GM18511 (cell line): ENCODE results near the gene TMPRSS13.

Experiments used
- ATAC-seq: cut with Tn5 transposase; IDR thresholded peaks from one replicate; pipeline ENCODE4 v1.9.1; 2021; ENCODE audit warnings: mild to moderate bottlenecking, moderate library complexity; ENCODE audit not compliant: unreplicated experiment

The TMPRSS13 gene

GRCh38 chr11:117900121-117900648, 29.0 kb downstream of the TMPRSS13 start:
- ATAC-seq = peak; percentile 73

DNA sequence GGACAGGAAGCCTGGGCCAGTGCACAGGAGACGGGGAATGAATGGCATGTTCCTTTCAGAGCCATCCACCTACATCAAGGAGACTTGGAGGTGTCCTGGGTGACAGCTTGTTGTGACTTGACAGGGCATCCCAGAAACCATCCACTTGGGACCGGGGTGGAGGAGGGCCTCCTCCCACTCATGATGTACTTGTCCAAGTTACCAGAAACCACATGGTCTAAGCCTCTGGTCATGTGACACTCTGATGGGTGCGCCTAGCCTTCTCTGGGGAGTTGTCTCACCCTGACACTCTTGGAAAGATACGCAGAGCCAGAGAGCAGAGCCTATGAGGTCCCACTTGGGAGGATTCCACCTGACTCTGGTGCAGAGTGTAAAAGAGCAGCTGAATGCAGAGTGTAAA, 31.1 kb downstream of the TMPRSS13 start:
- no peak for ATAC-seq

DNA sequence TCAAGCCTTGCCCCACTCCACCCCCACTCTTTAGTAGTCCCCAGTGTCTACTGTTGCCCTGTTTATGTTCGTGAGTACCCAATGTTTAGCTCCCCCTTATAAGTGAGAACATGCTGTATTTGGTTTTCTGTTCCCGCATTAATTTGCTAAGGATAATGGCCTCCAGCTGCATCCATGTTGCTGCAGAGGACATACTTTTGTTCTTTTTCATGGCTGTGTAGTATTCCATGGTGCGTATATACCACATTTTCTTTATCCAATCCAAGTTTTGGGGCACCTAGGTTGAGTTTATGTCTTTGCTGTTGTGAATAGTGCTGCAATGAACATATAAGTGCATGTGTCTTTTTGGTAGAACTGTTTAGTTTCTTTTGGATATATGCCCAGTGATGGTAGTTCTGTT, 36.6 kb downstream of the TMPRSS13 start:
- no peak for ATAC-seq

DNA sequence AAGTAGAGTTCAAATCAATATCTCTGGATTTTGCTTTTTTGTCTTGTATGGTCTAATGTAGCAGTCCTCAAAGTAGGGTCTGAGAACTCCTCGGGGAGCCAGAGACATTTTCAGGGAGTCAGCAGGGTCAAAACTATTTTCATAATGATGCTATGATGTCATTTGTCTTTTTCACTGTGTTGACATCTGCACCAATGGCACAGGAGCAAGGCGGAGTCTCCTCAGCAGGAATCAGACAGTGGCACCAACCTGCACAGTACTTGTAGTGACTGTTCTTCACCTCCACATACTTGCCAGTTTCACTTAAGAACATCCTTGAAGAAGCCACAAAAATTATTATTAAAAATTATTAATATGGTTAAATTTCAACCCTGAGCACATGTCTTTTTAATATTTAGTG, 37.8 kb downstream of the TMPRSS13 start:
- ATAC-seq = no peak

DNA sequence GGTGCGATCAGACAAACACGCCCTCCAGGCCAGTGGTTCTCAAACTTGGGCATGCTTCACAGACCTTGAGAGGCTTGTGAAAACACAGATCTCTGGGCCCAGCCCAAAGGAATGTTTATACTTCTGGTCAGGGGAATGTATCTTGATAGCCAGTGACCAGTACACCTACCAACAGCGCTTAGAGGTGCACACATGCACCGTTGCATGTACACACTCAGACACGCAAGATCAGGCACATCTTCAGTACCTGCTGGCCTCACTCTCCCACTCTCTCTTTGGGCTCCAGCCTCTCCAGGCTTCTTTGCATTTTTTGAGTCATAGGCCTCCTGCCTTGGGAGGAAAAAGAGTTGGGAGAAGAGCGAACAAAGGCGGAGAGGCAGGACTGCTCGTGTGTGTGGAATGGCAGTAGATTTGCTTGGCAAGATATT, 41.0 kb downstream of the TMPRSS13 start:
- ATAC-seq = no peak

GRCh38 chr11:117887431-117888138, 41.6 kb downstream of the TMPRSS13 start:
- no peak for ATAC-seq

DNA sequence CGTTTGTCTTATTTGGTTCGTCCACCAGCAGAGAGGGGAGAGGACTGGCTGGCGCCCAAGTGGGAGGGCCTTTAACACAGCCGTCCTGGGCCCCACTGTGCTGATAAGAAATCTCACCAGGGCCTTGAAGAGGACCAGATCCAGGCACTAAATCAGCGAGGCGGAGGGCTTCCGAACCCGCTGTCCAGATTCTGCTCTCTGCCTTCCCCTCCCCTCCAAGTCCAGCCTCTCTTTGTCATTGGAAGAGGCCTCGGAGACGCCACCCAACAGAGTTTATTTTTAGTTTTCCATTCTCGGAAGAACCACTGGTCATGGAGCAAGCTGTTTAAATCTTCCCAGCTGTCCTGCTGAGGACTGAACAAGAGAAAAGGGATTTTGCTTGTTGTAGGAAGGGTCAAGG, 43.4 kb downstream of the TMPRSS13 start:
- no peak for ATAC-seq

DNA sequence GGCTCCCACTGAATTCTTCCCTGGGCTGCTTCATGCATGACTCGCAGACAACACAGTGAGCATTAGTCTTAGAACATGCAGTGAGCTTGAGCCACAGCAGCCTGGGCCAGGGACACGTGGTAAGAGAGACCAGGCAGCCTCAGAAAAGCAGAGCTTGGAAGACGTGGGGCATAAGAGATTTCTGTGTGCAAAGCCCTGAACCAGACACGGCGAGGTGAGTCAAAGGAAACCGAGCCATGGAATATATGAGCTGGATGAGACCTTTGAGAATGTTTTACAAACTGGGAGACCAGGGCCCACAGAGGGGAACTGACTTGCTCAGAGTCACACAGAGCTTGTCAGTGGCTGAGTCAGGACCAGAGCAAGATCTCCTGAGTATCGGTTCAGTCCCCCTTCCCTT, 44.2 kb downstream of the TMPRSS13 start:
- ATAC-seq = no peak

- ATAC-seq = no peak
These were observed 46.1 kb downstream of the TMPRSS13 start for GRCh38 chr11:117883063-117883462.

DNA sequence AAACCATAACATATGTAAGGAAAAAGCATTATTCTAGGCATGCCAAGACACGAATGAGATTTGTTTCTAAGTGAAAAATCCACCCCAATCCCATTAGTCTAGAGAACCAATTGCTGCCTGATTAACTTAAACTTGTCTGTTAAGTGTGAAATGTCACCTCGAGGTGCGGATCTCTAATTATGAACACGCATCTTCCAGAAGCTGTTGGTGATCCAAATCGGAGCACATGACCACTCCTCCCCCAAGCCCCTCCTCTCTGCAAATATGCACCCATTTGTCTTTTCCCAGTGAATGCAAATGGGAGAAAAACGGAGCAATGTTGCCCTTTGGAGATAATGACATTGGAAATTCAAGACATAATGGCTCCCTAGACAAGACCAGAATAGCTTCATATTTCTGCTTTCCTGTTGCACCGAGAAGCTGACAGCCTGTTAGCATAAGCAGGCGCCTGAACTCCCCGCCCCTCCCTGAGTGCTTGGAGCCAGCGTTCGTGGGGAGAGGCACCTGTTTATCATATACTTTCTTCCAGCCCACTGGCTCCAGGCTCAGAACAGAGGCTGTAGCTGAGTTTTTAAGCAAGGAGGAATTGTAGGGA, 46.8 kb downstream of the TMPRSS13 start:
- no peak for ATAC-seq

GRCh38 chr11:117881217-117881616, 48.0 kb downstream of the TMPRSS13 start:
- no peak for ATAC-seq

GRCh38 chr11:117879516-117880480, 49.4 kb downstream of the TMPRSS13 start:
- no peak for ATAC-seq

- no peak for ATAC-seq
These were observed 50.2 kb downstream of the TMPRSS13 start for GRCh38 chr11:117878939-117879475.

DNA sequence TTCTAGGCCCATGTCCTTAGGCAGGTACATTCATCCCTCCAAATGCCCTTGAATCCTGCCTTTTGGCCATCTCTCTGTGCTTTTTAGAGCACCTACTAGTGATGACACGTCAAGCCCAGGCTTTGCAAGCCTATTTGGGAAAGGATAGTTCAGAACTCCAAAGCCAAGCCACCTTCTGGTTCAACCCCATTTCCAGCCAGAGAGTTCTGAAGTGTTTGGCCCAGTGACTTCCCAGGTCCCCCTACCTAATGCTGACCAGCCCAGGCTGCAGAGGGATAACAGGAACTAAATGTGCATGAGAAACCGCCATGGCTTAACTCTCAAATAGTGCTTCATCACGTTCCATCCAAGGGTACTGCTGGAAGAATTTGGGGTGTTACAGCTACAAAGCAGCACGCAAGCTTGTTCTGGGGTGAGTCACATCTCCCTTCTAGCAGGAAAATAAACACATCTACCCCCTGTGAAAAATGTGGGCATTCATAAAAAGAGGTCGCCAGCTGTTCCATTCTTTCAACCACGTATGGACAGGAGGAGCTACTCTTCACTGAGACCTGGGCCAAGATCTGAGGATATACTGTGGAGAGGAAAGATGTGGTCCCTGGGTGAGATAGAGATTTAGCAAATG, 50.8 kb downstream of the TMPRSS13 start:
- ATAC-seq = no peak

- ATAC-seq = no peak
These were observed 52.0 kb downstream of the TMPRSS13 start for GRCh38 chr11:117877120-117877784.

- ATAC-seq = no peak
These were observed 52.7 kb downstream of the TMPRSS13 start, which contains the start of gene FXYD6 for GRCh38 chr11:117876341-117877119. TSS of gene FXYD6 (minus strand) at chr11:117876658. CDS start at chr11:117842776, 33,882 bp downstream.

DNA sequence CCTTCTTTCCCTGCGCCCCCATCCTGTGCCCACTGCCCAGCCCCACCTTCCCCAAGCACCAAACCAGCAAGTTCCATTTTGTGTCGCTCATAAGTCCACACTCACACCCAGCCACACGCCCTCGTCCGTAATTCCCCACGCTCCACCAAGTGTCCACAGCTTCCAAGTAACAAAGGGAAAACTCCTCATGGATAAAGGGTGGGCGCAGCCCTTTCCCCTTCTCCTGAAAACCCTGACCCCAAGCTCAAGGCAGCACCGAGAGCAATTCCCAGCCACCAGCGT, 53.2 kb downstream of the TMPRSS13 start:
- ATAC-seq = no peak

GRCh38 chr11:117875382-117876058, 53.7 kb downstream of the TMPRSS13 start:
- ATAC-seq = no peak

GRCh38 chr11:117874910-117875381, 54.3 kb downstream of the TMPRSS13 start:
- no peak for ATAC-seq
